Loucy (cell line): Measurements from ENCODE around the gene CA11.

Experiments
- EZH2phosphoT487 ChIP-seq: fragments of 200-600 bp; IDR thresholded peaks from 2 replicates; pipeline ENCODE4 v1.6.1; 2018; ENCODE audit warnings: antibody characterized with exemption, mild to moderate bottlenecking, moderate library complexity, borderline replicate concordance
- TF ChIP-seq, protein P1 (sequence below): fragments of 200-600 bp; sonication (generic); conservative IDR thresholded peaks from 2 replicates; pipeline ENCODE4 v1.5.1; 2014; ENCODE audit warnings: mild to moderate bottlenecking, antibody characterized with exemption, low read length

DNA sequence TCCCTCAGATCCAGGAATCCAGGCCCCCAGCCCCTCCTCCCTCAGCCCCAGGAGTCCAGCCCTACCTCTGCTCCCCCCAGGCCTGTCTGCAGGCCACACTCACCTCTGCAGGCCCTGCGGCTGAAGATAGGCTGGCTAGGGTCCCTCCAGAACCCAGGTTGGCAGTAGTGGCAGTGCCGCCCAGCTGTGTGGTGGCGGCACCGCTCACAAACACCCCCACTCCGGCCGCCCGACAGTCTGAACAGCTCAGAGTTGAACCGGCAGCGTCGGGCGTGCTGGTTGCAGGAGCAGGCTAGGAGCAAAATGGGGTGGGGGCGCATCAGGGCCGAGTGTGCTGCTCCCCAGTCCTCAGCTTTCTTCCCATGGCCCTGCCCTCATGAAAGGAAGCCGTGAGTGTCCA is 18.5 kb upstream of the CA11 start:
- TF ChIP-seq, protein P1, sequence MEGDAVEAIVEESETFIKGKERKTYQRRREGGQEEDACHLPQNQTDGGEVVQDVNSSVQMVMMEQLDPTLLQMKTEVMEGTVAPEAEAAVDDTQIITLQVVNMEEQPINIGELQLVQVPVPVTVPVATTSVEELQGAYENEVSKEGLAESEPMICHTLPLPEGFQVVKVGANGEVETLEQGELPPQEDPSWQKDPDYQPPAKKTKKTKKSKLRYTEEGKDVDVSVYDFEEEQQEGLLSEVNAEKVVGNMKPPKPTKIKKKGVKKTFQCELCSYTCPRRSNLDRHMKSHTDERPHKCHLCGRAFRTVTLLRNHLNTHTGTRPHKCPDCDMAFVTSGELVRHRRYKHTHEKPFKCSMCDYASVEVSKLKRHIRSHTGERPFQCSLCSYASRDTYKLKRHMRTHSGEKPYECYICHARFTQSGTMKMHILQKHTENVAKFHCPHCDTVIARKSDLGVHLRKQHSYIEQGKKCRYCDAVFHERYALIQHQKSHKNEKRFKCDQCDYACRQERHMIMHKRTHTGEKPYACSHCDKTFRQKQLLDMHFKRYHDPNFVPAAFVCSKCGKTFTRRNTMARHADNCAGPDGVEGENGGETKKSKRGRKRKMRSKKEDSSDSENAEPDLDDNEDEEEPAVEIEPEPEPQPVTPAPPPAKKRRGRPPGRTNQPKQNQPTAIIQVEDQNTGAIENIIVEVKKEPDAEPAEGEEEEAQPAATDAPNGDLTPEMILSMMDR: no peak
- TF ChIP-seq EZH2phosphoT487: no peak
